ENCODE measurements around the gene PLCD4.
A peak's percentile ranks its signal among the peaks of the same experiment; 100 is the strongest.

The PLCD4 gene

DNA sequence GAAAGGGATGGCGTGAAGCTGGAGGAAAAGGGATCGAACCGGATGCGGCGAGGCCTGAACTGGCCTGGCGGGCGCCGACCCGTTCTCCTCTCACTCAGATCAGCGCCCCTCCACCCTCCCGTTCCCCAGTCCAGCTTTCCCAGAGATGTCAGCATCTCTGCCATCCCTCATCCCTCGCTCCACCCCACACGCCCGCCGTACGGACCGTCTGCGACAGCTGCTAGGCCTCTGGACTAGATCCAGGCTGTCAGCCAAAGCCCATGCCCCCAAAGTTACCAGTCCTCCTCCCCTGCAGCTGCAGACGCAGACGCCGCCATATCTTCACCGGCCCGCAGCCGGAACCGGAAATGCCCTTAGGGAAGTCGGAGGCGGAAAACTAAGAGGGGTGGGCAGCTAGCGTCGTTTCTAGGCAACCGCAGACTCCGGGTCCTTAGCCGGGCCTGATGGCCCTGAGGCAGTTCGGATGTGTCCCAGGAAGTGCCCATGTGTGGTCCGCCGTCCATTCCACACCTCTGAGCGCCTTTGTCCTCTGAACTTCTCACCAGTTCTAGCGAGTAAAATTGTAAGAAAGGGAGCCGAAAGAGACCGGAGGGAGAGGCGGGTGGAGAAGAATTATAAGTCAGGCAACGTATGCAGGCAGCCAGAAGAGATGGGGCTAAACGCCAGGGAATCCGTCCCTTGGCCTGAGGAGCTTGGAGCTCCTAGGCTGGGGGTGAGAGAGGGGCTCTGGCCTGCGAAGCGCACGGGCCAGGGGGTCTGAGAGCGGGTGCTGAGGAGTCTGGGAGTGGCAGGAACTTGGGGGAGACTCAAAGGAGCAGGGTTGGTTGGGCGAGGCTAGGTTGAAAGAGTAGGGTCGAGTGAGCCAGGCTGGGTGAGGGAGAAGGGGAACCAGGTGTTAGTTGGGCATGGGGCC is 64.2 kb downstream of the PLCD4 start, which contains the start of the genes RNF25 and STK36:
Gene RNF25, minus strand, starts transcription at position 349 of the 913 bp plus-strand sequence. Its CDS starts 32 bp downstream, at position 317.
Gene STK36, plus strand, starts transcription at position 433 of the 913 bp plus-strand sequence. CDS start 744 bp downstream, outside the sequence.
- DNase-seq: peak; percentile 74

DNA sequence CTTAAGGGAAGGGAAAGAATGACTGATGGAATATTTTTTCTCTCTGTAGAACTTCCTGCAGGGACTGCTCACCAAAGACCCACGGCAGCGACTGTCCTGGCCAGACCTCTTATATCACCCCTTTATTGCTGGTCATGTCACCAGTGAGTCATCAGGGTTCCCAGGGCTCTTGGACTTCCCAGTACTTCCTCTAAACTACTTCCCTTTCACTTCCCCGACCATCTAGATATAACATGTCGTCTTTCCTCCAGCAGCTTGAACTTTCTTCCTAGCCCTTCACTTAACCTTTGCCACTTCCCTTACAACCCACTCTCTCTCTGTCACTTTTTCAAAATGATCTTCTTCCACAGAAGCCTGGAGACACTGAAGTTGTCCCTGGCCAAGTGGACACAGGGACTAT is 71.4 kb downstream of the PLCD4 start:
- no peak for DNase-seq

DNA sequence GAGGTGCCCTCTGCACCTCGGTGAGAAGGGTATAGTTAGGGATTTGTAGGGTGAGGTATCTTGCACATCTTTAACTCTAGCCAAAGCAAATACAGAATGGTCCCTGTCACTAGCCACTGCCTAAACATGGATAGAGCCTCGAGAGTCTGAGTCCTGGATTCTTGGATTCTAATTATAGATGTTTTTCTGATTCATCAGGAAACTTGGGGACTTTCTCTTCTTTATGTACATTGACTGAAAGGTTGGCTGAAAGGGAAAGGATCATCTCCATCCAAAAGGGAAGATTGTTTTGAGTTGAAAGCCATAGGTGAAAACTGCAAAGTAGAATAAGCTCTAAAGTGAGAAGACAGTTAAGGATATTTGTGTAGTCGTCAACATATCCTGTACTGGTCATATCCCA is 72.4 kb downstream of the PLCD4 start:
- DNase-seq: no peak

Measured in stimulated activated CD4-positive, alpha-beta T cell treated with anti-CD3 and anti-CD28 coated beads, Interleukin-12 subunit alpha, Interleukin-12 subunit beta, amount 100 ng/mL, for 4 hours (primary cell).